GM18517 (cell line): ENCODE data around the gene CNTN1.

Experiments used
- ATAC-seq: cut with Tn5 transposase; IDR thresholded peaks from one replicate; pipeline ENCODE4 v1.9.1; 2021; ENCODE audit warnings: mild to moderate bottlenecking, moderate library complexity; ENCODE audit not compliant: unreplicated experiment

The CNTN1 gene

DNA sequence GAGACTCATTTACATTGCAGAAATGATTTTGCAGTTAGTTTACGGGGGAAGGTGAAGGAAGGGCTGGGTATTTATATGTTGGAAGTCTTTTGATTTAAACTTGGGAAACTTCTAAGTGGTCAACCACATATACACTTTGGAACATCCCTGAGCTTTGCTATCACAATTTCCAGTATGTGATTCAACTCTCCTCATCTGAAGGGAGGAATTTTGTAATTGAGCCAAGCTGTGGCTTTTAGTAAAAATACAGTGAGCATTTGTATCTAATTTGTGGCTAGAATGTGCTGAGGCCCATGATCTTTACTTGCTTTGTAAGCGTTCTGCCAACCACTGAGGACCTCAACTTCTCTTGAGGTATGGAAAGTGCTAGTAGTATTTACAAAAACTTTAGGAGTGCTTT is 260.8 kb downstream of the CNTN1 start:
- ATAC-seq: no peak

DNA sequence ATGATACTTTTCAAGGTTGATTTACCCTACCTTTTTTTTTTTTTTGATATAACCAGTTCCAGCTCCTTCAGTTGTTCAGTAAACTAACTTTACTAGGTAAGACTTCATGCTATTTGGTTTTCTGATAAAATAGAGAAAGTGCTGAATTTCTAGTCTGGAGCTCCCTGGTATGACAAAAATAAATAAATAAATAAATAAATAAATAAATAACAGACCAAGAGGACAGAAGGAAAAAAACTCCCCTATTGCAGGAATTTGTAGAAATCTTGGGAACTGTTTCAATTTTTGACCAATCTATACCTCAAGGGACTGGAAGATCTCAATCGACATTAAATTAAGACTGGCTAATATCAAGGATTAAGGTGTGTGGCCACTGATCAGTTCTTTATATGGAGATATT is 265.2 kb downstream of the CNTN1 start:
- ATAC-seq: no peak

DNA sequence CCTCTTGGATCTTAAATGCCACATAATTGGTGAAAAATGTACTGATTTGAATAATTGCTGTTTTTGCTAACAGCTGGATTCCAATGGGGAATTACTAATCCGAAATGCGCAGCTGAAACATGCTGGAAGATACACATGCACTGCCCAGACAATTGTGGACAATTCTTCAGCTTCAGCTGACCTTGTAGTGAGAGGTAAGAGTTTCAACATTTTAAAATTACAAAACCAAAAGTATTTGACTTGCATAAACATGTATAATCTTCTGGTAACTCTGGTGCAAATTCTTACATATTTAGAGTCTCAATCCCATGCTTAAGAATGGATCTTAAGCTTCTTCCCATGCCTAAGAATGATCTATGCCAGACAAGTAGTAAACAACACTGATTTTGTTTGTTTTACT is 266.8 kb downstream of the CNTN1 start:
- ATAC-seq: no peak

DNA sequence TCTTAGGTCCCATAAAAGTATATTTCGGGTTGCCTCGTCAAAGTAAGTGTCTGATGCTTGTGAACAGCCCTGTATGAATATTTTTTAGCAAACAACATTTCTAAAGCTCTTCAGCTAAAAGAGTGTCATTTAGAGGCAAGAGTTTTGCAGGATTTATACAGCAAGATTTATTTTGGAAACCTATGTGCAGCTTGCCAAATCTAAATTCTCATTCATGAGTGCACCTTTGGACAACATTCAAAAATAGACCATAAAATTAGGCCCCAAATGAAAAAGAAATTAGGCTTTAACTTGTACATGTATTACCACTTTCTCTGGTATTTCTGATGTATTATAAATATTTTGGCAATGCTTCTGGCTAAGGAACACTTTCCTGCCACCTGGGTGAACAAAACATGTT is 271.5 kb downstream of the CNTN1 start:
- no peak for ATAC-seq

DNA sequence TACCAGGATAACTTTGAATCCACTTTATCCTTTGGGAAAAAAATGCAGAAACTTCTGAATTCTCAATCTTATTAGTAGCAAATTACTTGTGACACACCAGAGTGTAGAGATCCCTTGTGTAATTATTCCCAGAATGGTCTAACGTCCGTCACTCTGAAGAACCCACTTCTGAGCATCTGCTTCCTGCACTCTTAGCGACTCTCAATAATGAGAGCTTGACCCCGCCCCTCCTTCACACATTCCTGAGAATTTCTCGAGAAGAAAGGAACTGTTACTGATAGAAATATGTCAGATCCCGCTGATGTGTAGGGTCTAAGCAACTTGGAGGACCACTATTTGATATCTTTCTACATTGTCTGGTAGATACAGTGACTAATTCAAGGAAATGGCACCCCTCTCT is 277.6 kb downstream of the CNTN1 start:
- no peak for ATAC-seq

DNA sequence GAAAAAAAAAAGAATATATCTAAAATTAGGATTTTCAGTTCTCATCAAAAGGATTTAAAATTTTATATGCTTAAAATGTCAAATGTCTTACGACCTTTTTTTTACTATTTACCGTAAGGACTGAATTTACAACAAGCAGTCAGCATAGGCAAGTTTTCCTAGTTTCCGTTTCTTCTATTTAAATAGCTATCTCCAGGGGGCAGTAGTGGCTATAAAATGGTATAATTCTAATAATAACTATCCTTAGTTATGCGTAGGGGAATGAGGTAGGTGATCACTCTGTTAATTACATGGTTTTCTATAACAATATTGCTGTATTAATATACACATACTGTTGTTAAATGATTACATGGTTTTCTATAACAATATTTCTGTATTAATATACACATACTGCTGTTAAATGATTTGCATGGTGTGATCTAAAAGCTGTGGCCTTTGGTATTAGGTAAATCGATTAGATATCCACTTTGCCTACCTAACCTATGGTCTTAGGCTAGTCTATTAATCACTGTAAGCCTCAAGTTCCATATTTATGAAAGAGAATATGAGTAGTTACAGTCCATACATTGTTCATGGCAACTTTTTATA is 278.2 kb downstream of the CNTN1 start:
- ATAC-seq: no peak

DNA sequence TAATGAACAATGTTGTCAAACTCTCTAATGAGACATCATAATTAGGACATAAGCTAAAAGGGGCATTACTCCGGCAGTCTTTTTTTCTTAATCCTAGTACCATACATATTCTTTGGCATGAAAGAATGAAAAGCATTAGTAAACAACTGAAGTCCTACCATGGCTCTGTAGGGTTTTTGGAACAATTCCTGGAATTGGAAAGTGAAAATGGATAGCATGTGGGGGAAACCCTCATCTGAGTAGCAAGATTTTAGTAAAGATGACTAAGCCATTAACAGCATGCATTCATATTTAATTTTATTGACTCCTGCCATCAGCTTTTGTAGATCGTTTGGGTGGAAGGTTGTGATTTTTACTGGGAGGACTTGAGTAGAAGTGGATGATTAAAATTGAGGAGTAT is 279.7 kb downstream of the CNTN1 start:
- no peak for ATAC-seq

DNA sequence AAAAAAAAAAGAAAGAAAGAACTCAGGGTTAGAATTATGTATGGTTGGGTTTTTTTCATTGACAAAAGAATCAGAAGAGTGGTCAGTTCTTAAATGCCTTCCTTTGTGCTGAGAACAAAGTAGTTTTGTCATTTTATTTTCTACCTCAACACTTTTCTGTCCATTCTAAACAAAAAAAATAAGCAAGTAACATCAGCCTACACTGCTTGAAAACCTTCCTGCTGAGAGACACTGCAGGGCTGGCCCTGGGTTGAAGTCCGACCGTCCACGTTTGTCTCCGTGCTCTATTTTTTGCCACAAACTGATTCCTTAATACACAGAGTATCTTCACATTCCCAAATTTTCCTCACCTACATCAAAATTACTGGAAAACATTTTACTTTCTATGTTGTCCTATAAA is 284.3 kb downstream of the CNTN1 start:
- no peak for ATAC-seq

DNA sequence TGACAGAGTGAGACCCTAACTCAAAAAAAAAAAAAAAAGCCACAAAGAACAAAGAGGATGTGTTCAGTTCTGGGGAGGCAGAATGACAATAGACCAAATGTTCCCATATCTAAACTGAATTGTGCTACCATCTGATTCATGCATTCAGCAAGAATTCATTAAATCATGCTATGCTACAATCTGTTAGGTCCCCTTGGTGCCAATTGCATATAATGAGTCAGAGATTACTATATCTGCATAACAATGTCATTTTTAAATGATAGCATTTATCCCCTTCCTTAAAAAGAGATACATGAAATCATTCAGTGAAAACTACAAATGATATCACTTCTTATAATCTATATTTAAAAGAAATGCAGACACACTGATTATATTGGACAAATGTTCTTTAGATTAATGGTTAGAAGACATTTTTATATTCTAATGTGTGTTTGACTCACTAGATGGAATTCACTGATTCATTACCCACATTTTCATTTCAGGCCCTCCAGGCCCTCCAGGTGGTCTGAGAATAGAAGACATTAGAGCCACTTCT is 288.3 kb downstream of the CNTN1 start:
- ATAC-seq: no peak

DNA sequence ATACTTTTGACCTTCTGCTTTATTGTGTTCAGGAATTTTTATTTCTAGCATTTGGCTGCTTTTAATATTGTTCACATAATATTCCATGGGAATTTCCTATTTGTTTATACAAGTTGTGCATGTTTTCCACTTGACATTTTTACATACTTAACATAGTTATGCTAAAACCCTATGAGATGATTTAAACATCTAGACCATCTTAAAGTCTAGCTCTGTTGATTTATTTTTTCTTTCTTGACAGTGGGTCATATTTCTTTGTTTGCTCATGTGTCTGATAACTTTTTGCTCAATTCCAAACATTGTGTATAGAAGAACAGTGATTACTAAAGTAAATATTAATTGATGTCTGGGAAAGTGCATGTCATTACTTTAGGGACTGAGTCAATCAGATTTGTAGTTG is 293.8 kb downstream of the CNTN1 start:
- ATAC-seq: no peak

DNA sequence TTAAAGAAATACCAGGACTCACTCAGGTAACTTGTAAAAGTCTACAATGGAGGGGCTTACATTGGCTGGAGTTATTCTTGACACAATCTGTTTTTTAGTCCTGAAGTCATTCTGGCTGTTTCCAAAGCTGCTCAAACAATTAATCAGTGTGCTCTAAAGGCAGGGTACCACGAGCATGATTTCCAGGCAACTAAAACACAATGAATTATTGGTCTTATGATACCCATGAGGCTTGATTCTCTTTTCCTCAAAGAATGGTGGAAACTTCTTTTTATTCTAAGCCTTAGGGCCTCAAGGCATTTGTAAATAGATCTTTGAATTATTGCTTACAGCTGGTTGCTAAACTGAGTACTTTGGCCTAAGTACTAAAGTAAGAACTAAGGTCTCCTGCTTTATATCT is 296.1 kb downstream of the CNTN1 start:
- no peak for ATAC-seq

DNA sequence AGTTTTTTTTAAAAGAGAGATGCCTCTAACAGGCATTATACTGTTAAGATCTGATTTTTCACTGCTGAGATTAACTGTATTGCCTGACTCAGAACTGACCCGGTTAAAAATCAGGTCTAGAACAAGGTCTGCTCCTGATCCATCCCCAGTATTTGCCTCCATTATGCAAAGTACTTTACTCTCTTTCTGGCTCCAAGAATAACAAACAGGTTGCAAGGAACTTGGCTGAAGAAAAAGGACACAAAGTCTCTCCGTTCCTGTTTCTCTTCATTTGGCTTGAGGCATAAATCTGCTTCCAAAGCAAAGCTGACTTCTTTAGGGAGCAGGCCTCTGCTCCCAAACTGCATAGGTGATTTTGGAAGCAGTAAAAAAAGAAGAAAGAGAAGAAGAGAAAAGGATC is 296.6 kb downstream of the CNTN1 start:
- no peak for ATAC-seq

DNA sequence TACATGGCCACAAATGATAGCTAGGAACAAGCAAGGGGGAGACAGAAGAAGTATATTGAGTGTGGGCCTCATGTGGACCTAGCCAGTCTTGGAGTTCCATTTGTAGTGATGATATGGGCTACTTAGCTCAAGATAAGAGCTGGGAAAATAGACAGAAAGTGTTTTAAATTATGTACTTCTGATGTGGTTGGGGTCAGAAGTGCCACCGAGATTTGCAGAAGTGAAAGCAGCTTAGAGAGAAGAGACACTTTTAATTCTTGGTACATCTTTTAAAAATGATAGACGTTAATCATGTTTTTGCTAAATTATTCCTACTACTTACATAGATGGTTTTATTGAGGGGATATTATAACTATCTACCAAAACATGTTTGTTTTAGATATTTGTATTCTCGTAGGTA is 297.5 kb downstream of the CNTN1 start:
- no peak for ATAC-seq

DNA sequence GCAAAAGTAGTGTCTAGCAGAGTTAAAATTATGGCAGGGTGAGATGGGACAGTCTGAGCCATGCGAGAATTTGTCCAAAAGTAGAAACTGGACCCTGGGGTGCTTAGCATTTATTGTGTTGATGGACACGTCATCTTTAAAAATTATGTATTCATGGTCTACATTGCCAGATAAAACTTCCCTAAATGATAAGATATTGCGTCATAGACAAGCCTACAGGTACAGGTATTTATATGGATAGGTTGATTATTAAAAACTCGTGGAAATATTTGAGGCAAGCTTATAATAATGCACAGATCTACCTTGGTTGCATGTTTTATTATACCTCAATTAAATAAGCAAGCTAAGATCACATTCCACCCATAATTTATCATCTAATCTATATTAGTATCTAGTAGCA is 299.9 kb downstream of the CNTN1 start:
- no peak for ATAC-seq

DNA sequence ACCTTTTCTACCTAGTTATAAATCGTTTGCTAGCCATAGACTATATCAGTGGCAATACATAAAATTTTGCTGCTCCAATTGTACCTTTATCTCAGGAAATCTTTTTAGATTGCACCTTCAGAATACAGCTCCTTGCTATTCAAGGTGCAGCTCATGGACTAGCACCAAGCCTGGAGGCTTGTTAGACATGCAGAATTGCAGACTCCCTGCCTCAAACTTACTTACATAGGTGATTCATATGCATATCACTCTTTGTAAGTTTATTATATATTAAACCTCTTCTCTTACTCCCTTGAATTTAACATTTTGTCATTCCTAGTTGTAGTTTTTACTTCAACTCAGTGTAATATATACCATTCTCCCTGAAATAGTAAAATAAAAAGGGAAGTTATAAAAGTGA is 300.4 kb downstream of the CNTN1 start:
- ATAC-seq: no peak

DNA sequence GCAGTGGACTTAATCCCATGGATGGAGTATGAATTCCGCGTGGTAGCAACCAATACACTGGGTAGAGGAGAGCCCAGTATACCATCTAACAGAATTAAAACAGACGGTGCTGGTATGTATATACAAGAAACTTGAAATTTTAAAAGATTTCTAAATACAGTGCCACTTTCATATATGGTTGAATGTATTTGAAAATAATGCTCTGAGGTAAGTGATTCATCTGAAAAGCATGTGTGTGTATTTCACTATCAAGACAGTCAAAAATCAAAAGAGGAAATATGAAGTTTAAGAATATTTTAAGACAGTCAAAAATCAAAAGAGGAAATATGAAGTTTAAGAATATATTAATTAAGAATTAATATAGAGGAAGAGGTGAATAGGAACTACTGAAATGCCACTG is 300.9 kb downstream of the CNTN1 start:
- ATAC-seq: no peak

DNA sequence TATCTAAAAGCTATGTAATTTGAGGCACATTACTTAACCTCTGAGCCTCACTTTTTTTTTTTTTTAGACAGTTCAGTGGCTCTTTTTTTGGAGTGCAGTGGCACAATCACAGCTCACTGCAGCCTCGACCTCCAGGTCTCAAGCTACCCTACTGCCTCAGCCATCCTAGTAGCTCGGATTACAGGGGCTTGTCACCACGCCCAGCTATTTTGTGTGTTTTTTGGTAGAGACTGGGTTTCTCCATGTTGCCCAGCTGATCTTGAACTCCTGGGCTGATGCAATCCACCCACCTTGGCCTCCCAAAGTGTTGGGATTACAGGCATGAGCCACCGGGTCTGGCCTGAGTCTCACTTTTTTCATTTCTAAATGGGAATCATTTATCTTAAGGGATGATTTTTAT is 303.9 kb downstream of the CNTN1 start:
- no peak for ATAC-seq

DNA sequence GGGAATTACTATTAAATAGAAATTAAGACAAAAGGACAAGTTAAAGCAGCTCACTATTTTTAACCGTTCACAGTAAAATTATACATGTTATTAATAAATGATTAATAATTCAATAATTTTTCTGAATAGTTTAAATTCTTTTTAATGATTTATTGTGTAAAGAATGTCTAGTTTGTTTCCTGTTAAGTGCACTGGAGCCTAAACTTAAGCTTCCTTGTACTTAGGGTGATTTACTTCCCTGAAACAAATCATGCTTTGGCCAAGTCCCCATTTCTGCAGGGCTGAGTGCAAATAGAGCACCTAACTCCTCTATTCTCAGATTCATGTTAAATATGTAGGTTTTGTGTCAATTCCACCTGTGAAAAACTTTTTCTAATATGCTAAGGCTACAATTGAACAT is 307.0 kb downstream of the CNTN1 start:
- no peak for ATAC-seq

DNA sequence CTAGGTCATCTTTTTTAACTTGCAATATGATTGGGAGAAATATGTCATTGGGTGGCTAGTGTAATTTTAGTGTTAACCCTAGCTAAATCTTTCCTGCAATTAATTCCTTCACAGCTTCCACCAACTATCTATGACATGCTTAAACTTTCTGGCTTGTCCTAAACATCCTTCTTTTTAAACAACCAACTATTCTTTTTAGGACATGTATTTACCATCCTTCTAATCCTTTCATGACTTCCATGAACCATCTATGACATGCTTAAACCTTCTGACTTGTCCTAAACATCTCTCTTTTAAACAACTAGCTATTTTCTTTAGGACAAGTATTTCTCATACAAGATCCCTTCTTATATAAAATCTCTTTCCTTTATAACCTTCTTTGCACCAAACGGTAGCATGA is 316.2 kb downstream of the CNTN1 start:
- ATAC-seq: no peak

DNA sequence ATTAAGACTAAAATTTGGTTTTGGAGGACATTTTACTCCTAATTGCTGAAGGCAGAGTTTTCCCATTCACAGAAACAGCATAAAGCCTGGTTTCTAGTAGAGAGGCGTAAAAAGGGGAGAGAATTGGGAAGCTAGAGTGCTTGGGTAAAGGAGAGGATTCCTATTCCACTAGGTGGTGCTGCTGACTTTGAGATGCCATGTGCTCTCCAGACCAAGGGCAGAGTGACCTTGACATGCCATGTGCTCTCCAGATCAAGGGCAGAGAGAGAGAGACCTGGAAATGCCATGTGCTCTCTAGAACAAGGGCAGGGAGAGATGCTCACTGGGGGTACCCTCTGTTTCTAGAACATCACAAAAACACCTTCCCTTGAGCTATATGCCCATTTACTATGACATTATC is 319.7 kb downstream of the CNTN1 start:
- ATAC-seq: no peak

DNA sequence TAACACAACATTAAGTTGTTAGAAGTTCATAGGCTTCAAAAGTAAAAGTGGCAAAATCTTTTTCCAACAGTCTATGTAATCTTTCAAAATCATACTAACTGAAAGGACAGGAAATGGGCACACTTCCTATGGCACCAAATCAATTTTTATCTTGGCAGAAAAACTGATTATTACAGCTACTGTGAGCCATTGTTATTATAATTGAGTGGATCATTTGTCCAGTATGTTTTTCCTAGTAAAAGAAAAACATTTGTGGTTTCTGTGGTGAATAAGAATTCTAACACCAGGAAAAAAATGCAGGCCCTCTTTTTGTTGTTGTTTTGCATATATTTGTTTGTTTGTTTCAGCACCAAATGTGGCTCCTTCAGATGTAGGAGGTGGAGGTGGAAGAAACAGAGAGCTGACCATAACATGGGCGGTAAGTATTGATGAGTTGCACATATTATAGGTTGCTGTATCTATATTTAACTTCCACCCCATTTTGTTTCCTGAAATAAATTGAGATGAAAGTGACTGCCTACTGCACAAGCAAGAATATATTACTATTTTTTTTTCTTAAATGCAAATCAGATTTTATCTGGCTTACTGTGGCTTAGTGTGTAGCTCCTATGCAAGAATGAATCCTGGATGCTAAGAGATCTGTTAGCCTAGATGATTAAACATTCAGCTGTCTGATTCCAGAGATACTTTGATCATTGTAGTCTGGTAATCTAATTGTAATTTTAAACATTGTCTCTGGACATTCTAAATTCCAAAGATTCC is 321.8 kb downstream of the CNTN1 start:
- ATAC-seq: no peak

DNA sequence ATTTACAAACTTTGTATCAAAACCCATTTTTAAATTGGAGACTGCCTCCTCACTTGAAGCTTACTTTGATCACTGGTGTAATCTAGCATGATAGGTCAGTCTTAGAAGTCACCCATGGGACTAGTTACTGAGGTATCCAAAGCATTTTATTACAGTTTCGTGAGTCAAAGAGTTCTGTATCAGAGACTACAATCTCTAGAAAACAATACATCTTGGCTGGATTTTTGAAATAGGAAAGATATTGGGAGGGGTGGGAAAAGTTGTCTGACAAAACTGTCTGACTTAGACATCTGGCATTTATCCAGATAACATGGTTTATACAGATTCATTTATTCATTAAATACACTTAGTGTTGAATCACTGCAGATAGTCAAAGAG is 322.4 kb downstream of the CNTN1 start:
- ATAC-seq: no peak

DNA sequence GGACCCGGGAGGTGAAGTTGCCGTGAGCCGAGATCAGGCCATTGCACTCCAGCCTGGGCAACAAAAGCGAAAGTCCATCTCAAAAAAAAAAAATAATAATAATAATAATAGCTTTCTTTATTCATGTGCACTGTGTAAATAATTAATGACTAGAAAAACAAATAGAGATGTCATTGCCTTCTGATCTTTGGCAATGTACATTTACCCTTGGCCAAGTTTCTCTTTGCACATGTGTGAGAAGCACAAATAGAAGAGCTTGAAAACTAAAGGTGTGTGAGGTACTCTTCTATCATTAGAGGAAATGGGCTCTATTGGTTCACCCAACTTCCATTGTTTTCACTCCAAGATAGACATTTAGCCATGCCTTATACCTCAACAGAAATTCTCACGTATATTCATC is 325.8 kb downstream of the CNTN1 start:
- no peak for ATAC-seq
